HCT116 (cell line): ENCODE data around the gene HERC6. TPM values are rescaled to one million over a fixed set of nuclear protein-coding genes. Genes with fewer than 3 reads are reported as not detected.

ENCODE experiments used
- ATAC-seq: fragments of 200-7000 bp; cut with Tn5 transposase; 2 replicates; pipeline ENCODE4 v1.9.1; 2020; ENCODE audit warnings: mild to moderate bottlenecking, moderate library complexity
- BruUV-seq: library from RNA; stranded (reverse); fragments of 400-500 nt; replicated peaks from 2 replicates; lab custom pipeline; 2021; lab: Mats Ljungman, UMichigan
- CTCF ChIA-PET: fragments of 300-600 bp; sonication (Branson Sonifier 250); formaldehyde crosslinking; loops from one replicate; lab custom pipeline; 2021; ENCODE audit warnings: antibody characterized with exemption; lab: Charles Lee
- POLR2A ChIA-PET: fragments of 300-600, 350-600 bp; sonication (Branson Sonifier 250); formaldehyde crosslinking; loops from one replicate; lab custom pipeline; 2021; ENCODE audit warnings: antibody characterized with exemption; lab: Charles Lee
- RAD21 ChIA-PET, 2 experiments: fragments of 300-600 bp; sonication (Branson Sonifier 250); formaldehyde crosslinking; loops; one replicate each; lab custom pipeline; 2023; ENCODE audit warnings: low total read pairs in 2 of 2; ENCODE audit not compliant: uncharacterized antibody in 2 of 2, unreplicated experiment in 2 of 2, low non-redundant PET in 1 of 2; lab: Charles Lee
- DNase-seq: peaks from one replicate; pipeline ENCODE4 v3.0.0-alpha.2; 2010; ENCODE audit warnings: low read depth, low spot score
- H2AFZ ChIP-seq: fragments of 200-600 bp; shearing (Covaris generic), sonication (generic); 2 replicates; pipeline ENCODE4 v1.6.1; 2017; ENCODE audit warnings: low read depth, mixed run types, mixed read lengths, antibody characterized with exemption, low read length; ENCODE audit not compliant: poor library complexity, severe bottlenecking
- H3K27ac ChIP-seq: 2 replicates; pipeline ENCODE4 v1.5.1; 2012; ENCODE audit warnings: low read depth, low read length
- H3K27me3 ChIP-seq: fragments of 200-600 bp; sonication (generic); 2 replicates; pipeline ENCODE4 v1.6.1; 2016; ENCODE audit warnings: mixed run types, low read length, mixed read lengths; ENCODE audit not compliant: insufficient read depth
- H3K36me3 ChIP-seq, 2 experiments: fragments of 200-500 bp in 1 of 2; fragments of 200-600 bp in 1 of 2; sonication (Bioruptor generic) in 1 of 2; sonication (generic) in 1 of 2; 2 replicates each; pipeline versions ENCODE4 v1.5.1 to v1.6.1; 2014 to 2016; ENCODE audit warnings: low read length in 2 of 2, inconsistent platforms in 1 of 2, mixed read lengths in 1 of 2, mixed run types in 1 of 2; ENCODE audit not compliant: insufficient read depth in 2 of 2, control insufficient read depth in 1 of 2
- H3K4me1 ChIP-seq, 2 experiments: fragments of 200-600 bp in 1 of 2; sonication (generic) in 1 of 2; 2 replicates each; pipeline versions ENCODE4 v1.5.1 to v1.6.1; 2012 to 2017; ENCODE audit warnings: low read length in 2 of 2, inconsistent platforms in 1 of 2, mild to moderate bottlenecking in 1 of 2, mixed read lengths in 1 of 2, mixed run types in 1 of 2, moderate library complexity in 1 of 2; ENCODE audit not compliant: insufficient read depth in 2 of 2, control insufficient read depth in 1 of 2
- H3K4me2 ChIP-seq: fragments of 200-600 bp; sonication (generic); 2 replicates; pipeline ENCODE4 v1.6.1; 2017; ENCODE audit warnings: mixed run types, low read length, mixed read lengths
- H3K4me3 ChIP-seq, 2 experiments: fragments of 200-600 bp in 1 of 2; sonication (generic) in 1 of 2; replicated peaks in 1 of 2; 2 replicates each; pipeline ENCODE4 v1.5.1; 2011 to 2016; ENCODE audit warnings: low read length in 2 of 2, control low read depth in 1 of 2, low read depth in 1 of 2, mild to moderate bottlenecking in 1 of 2, mixed read lengths in 1 of 2, mixed run types in 1 of 2
- H3K79me2 ChIP-seq: fragments of 200-600 bp; sonication (generic); 2 replicates; pipeline ENCODE4 v1.6.1; 2017; ENCODE audit warnings: mild to moderate bottlenecking, mixed run types, low read length, moderate library complexity, mixed read lengths; ENCODE audit not compliant: insufficient read depth
- H3K9ac ChIP-seq: fragments of 200-600 bp; sonication (generic); 2 replicates; pipeline ENCODE4 v1.6.1; 2016; ENCODE audit warnings: low read length, mixed read lengths
- H3K9me2 ChIP-seq: fragments of 200-600 bp; sonication (generic), shearing (Covaris generic); 2 replicates; pipeline ENCODE4 v1.6.1; 2017; ENCODE audit warnings: mixed run types, mild to moderate bottlenecking, moderate library complexity; ENCODE audit not compliant: insufficient read depth
- H3K9me3 ChIP-seq, 2 experiments: fragments of 200-500 bp in 1 of 2; fragments of 200-600 bp in 1 of 2; sonication (Bioruptor generic) in 1 of 2; sonication (generic) in 1 of 2; 2 replicates each; pipeline ENCODE4 v1.6.1; 2014 to 2017; ENCODE audit warnings: low read length in 2 of 2, mixed read lengths in 2 of 2, inconsistent platforms in 1 of 2, low read depth in 1 of 2, mild to moderate bottlenecking in 1 of 2, mixed run types in 1 of 2, moderate library complexity in 1 of 2; ENCODE audit not compliant: control insufficient read depth in 1 of 2, insufficient read depth in 1 of 2
- H4K20me1 ChIP-seq: fragments of 200-600 bp; sonication (generic), shearing (Covaris generic); 2 replicates; pipeline ENCODE4 v1.6.1; 2017; ENCODE audit warnings: mixed run types, mild to moderate bottlenecking, moderate library complexity; ENCODE audit not compliant: insufficient read depth
- ATF3 ChIP-seq: IDR thresholded peaks from 2 replicates; pipeline ENCODE4 v1.6.1; 2012
- CTCF ChIP-seq, 3 experiments: fragments of 200-600 bp in 1 of 3; sonication (generic) in 1 of 3; IDR thresholded peaks in 2 of 3; conservative IDR thresholded peaks in 1 of 3; 2 replicates each; pipeline ENCODE4 v1.5.1; 2012 to 2017; ENCODE audit warnings: low read depth in 2 of 3, low read length in 2 of 3, antibody characterized with exemption in 1 of 3, borderline replicate concordance in 1 of 3, control low read depth in 1 of 3, mild to moderate bottlenecking in 1 of 3, mixed read lengths in 1 of 3, mixed run types in 1 of 3, moderate library complexity in 1 of 3; ENCODE audit not compliant: insufficient read depth in 1 of 3
- EGR1 ChIP-seq: IDR thresholded peaks from 2 replicates; pipeline ENCODE4 v1.6.1; 2012; ENCODE audit warnings: low read depth
- EZH2phosphoT487 ChIP-seq: fragments of 200-600 bp; IDR thresholded peaks from 2 replicates; pipeline ENCODE4 v1.6.1; 2018; ENCODE audit warnings: antibody characterized with exemption, borderline replicate concordance
- FOSL1 ChIP-seq: IDR thresholded peaks from 2 replicates; pipeline ENCODE4 v1.6.1; 2012; ENCODE audit warnings: low read depth
- MAX ChIP-seq: IDR thresholded peaks from 2 replicates; pipeline ENCODE4 v1.6.1; 2012
- POLR2A ChIP-seq: IDR thresholded peaks from 2 replicates; pipeline ENCODE4 v1.7.0; 2011; ENCODE audit warnings: borderline replicate concordance; ENCODE audit not compliant: insufficient read depth, insufficient read length; ENCODE audit errors: extremely low read depth
- POLR2AphosphoS5 ChIP-seq: IDR thresholded peaks from 2 replicates; pipeline ENCODE4 v1.6.1; 2011; ENCODE audit warnings: mild to moderate bottlenecking, low read depth, low read length, moderate library complexity
- RAD21 ChIP-seq: IDR thresholded peaks from 2 replicates; pipeline ENCODE4 v1.6.1; 2012; ENCODE audit warnings: low read depth, mild to moderate bottlenecking
- REST ChIP-seq: IDR thresholded peaks from 2 replicates; pipeline ENCODE4 v1.6.1; 2012; ENCODE audit warnings: low read depth
- SIN3A ChIP-seq: IDR thresholded peaks from 2 replicates; pipeline ENCODE4 v1.6.1; 2012; ENCODE audit warnings: low read depth
- SP1 ChIP-seq: IDR thresholded peaks from 2 replicates; pipeline ENCODE4 v1.6.1; 2012; ENCODE audit warnings: low read depth
- SRF ChIP-seq: IDR thresholded peaks from 2 replicates; pipeline ENCODE4 v1.6.1; 2012; ENCODE audit warnings: low read depth
- TCF7L2 ChIP-seq: IDR thresholded peaks from 2 replicates; pipeline ENCODE4 v1.7.0; 2011; ENCODE audit warnings: borderline replicate concordance, inconsistent platforms; ENCODE audit not compliant: insufficient read depth, insufficient read length; ENCODE audit errors: extremely low read depth
- YY1 ChIP-seq: IDR thresholded peaks from 2 replicates; pipeline ENCODE4 v1.6.1; 2011; ENCODE audit warnings: low read length, low read depth, moderate library complexity, mild to moderate bottlenecking; ENCODE audit not compliant: insufficient replicate concordance; ENCODE audit errors: extremely low read depth
- ZBTB33 ChIP-seq: IDR thresholded peaks from 2 replicates; pipeline ENCODE4 v1.6.1; 2011; ENCODE audit warnings: mild to moderate bottlenecking, low read length, moderate library complexity; ENCODE audit not compliant: insufficient replicate concordance; ENCODE audit errors: extremely low read depth
- ZFX ChIP-seq: fragments of 450-650 bp; IDR thresholded peaks from 2 replicates; pipeline ENCODE4 v1.6.1; 2017
- ZNF274 ChIP-seq: fragments of 200-500 bp; sonication (Bioruptor generic); IDR thresholded peaks from 2 replicates; pipeline ENCODE4 v1.6.1; 2014; ENCODE audit warnings: mild to moderate bottlenecking, low read depth, low read length, inconsistent platforms
- intact Hi-C: fragments of 100-400 bp; cut with micrococcal nuclease; formaldehyde crosslinking; loops from 2 replicates; pipeline ENCODE4 v1.10.0; 2022
- total RNA-seq: library from RNA; stranded (reverse); gene quantifications from one replicate; pipeline ENCODE4 v1.2.1, GENCODE V29; 2021; ENCODE audit not compliant: unreplicated experiment

Gene HERC6
- total RNA-seq, 1 experiment from 2014 or later, result 4.9 TPM

- ATAC-seq (no peak), DNase-seq (no peak)
- H3K4me3 ChIP-seq, result no peak overlapping the region
- H3K9me2 ChIP-seq, result no peaks in the 10 kb centered on the region
- ChIA-PET POLR2A (no interaction called here), CTCF (no interaction called here), RAD21 (interaction anchor here in 1 of 2 experiments (1.0 kb wide), 1 partner anchor 67 kb away, joined by 3 read pairs; no protein-coding TSS in a partner anchor)
- TF ChIP-seq CTCF (IDR thresholded peaks at IDR 0.05 in 2 of 3, conservative IDR thresholded peaks at IDR 0.05 in 1 of 3; ENCODE audit: borderline replicate concordance in 1 of 3, insufficient read depth in 1 of 3, low read depth in 2 of 3, low read length in 2 of 3) (no peak), EZH2phosphoT487 (no peak), ZFX (no peak), REST (no peak), POLR2A (no peak), RAD21 (no peak), SIN3A (no peak), MAX (no peak), SP1 (no peak), YY1 (no peak), TCF7L2 (no peak), EGR1 (no peak), ZNF274 (no peak), ATF3 (no peak), POLR2AphosphoS5 (no peak), ZBTB33 (no peak), SRF (no peak), FOSL1 (no peak)
- H3K9me3 ChIP-seq, result no peaks in the 10 kb centered on the region
- no TSS peak for BruUV-seq
- no peak overlapping the region for H3K27ac ChIP-seq
- intact Hi-C loops, result no loop called here
- no peak overlapping the region for H2AFZ ChIP-seq
- H3K36me3 ChIP-seq, result no peaks in the 10 kb centered on the region
- no peak overlapping the region for H3K4me2 ChIP-seq
- no peaks in the 10 kb centered on the region for H3K4me1 ChIP-seq
- no peak overlapping the region for H3K9ac ChIP-seq
- no peaks in the 10 kb centered on the region for H3K79me2 ChIP-seq
- H4K20me1 ChIP-seq, result no peaks in the 10 kb centered on the region
- no peaks in the 10 kb centered on the region for H3K27me3 ChIP-seq
These were observed 70.2 kb downstream of the HERC6 start for GRCh38 chr4:88448889-88449288.
